ENCODE measurements around the gene SMARCAL1. TPM values are rescaled to one million over a fixed set of nuclear protein-coding genes. Genes with fewer than 3 reads are reported as not detected.

The SMARCAL1 gene
- total RNA-seq, 5 donors from 2014 or later (not counting 1 experiment from before 2014, with no cell fraction given) = 17.2 to 30.5 (median 25.4) TPM

DNA sequence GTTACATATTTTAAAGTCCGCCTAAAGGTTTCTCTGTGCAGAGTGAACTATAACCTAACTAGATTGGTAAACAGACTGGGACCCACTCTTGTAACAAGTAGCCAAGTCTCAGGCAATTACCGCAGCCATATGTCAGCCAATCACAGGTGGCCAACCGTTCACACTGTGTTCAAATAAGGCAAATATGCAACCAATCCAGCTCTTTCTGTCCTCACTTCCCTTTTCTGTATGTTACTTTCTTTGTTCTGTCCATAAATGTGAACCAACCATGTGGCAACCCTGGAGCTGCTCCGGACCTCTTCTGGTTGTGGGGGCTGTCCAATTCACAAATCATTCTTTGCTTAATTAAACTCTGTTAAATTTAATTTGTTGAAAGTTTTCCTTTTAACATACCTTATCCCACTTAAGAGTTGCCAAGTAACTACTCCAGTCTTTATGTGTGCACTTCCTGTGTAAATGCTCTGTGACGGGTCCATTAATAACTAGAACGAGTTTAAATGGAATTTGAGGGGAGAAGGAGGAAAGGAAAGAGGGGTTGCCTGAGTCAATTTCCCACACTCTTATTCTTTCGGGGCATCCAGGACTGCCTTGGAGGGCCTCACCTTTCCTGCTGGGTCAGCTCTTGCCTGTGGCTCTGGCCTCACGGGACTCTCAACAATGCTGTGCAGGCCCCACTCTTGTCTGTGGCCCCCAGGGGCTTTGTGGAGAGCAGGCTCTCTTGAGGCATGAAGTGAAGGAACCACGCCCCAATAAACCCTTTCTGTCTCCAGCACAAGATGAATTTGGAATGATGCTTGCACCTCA, 79.7 kb downstream of the SMARCAL1 start:
- Mint-ChIP-seq H3K9me3 (no peaks in the 10 kb centered on the region), H3K4me3 (no peak overlapping the region), H3K4me1 (peaks cover 0 to 8% (median 5%) of the 10 kb centered on the region in 3 donors), H3K27ac (no peak overlapping the region), H3K36me3 (peaks cover 3% of the 10 kb centered on the region), H3K27me3 (no peaks in the 10 kb centered on the region)
- H3K36me3 ChIP-seq (ENCODE audit: control insufficient read depth in 2 of 2, extremely low read depth in 1 of 2, insufficient read depth in 1 of 2, low read length in 1 of 2) = no peaks in the 10 kb centered on the region
- DNase-seq (no peak), ATAC-seq (replicated peaks in 1 of 4) (no peak)
- 92% methylated on average over 4 of the region's 9 CpGs for WGBS (ENCODE audit: insufficient coverage)
- no peak overlapping the region for H3K4me3 ChIP-seq (ENCODE audit: control insufficient read depth in 1 of 2, extremely low read depth in 1 of 2, low read length in 1 of 2)
- POLR2A ChIA-PET = interaction anchor here in 1 of 2 donors (0.5 to 0.7 kb wide), 2 partner anchors 9 to 164 kb away, joined by 3 read pairs; no protein-coding TSS in a partner anchor
- H3K9me3 ChIP-seq = no peaks in the 10 kb centered on the region
- CTCF ChIA-PET = no interaction called here
- H3K27ac ChIP-seq (ENCODE audit: low read length) = no peak overlapping the region
- no peaks in the 10 kb centered on the region for H3K27me3 ChIP-seq (replicated peaks in 1 of 2; ENCODE audit: control insufficient read depth in 2 of 2, extremely low read depth in 1 of 2, insufficient read depth in 2 of 2, low read length in 1 of 2)
- H3K4me1 ChIP-seq (ENCODE audit: control insufficient read depth in 1 of 2, extremely low read depth in 1 of 2, insufficient read depth in 2 of 2, low read length in 2 of 2) = peaks cover 0 to 3% of the 10 kb centered on the region in 2 experiments

GRCh38 chr2:216492597-216493333, 80.5 kb downstream of the SMARCAL1 start:
- no peak overlapping the region for H3K4me3 Mint-ChIP-seq
- WGBS (ENCODE audit: insufficient coverage) = 85% methylated on average over 4 of the region's 6 CpGs
- Histone ChIP-seq H3K27me3 (replicated peaks in 1 of 2; ENCODE audit: control insufficient read depth in 2 of 2, extremely low read depth in 1 of 2, insufficient read depth in 2 of 2, low read length in 1 of 2) (no peaks in the 10 kb centered on the region), H3K27ac (ENCODE audit: low read length) (no peak overlapping the region), H3K36me3 (ENCODE audit: control insufficient read depth in 2 of 2, extremely low read depth in 1 of 2, insufficient read depth in 1 of 2, low read length in 1 of 2) (no peaks in the 10 kb centered on the region), H3K4me3 (ENCODE audit: control insufficient read depth in 1 of 2, extremely low read depth in 1 of 2, low read length in 1 of 2) (no peak overlapping the region), H3K9me3 (no peaks in the 10 kb centered on the region), H3K4me1 (ENCODE audit: control insufficient read depth in 1 of 2, extremely low read depth in 1 of 2, insufficient read depth in 2 of 2, low read length in 2 of 2) (peaks cover 5% of the 10 kb centered on the region in 2 experiments)
- peaks cover 5 to 14% (median 7%) of the 10 kb centered on the region in 3 donors for H3K4me1 Mint-ChIP-seq
- ChIA-PET CTCF (no interaction called here), POLR2A (no interaction called here)
- no peak for DNase-seq
- peaks cover 3% of the 10 kb centered on the region for H3K36me3 Mint-ChIP-seq
- H3K27me3 Mint-ChIP-seq = no peaks in the 10 kb centered on the region
- H3K9me3 Mint-ChIP-seq = no peaks in the 10 kb centered on the region
- no peak for ATAC-seq (replicated peaks in 1 of 4)
- H3K27ac Mint-ChIP-seq = no peak overlapping the region

GRCh38 chr2:216493334-216493685, 81.0 kb downstream of the SMARCAL1 start:
- H3K4me3 ChIP-seq (ENCODE audit: control insufficient read depth in 1 of 2, extremely low read depth in 1 of 2, low read length in 1 of 2) = no peak overlapping the region
- ChIA-PET CTCF (no interaction called here), POLR2A (no interaction called here)
- no peak overlapping the region for H3K4me3 Mint-ChIP-seq
- no CpG with 5 or more reads among the region's 1 CpG for WGBS (ENCODE audit: insufficient coverage)
- H3K36me3 Mint-ChIP-seq = peaks cover 3% of the 10 kb centered on the region
- no peaks in the 10 kb centered on the region for H3K27me3 Mint-ChIP-seq
- H3K9me3 Mint-ChIP-seq = no peaks in the 10 kb centered on the region
- DNase-seq (no peak), ATAC-seq (replicated peaks in 1 of 4) (no peak)
- no peaks in the 10 kb centered on the region for H3K36me3 ChIP-seq (ENCODE audit: control insufficient read depth in 2 of 2, extremely low read depth in 1 of 2, insufficient read depth in 1 of 2, low read length in 1 of 2)
- no peaks in the 10 kb centered on the region for H3K27me3 ChIP-seq (replicated peaks in 1 of 2; ENCODE audit: control insufficient read depth in 2 of 2, extremely low read depth in 1 of 2, insufficient read depth in 2 of 2, low read length in 1 of 2)
- peaks cover 11% of the 10 kb centered on the region in 2 experiments for H3K4me1 ChIP-seq (ENCODE audit: control insufficient read depth in 1 of 2, extremely low read depth in 1 of 2, insufficient read depth in 2 of 2, low read length in 2 of 2)
- no peak overlapping the region for H3K27ac Mint-ChIP-seq
- no peaks in the 10 kb centered on the region for H3K9me3 ChIP-seq
- peaks cover 11 to 20% (median 11%) of the 10 kb centered on the region in 3 donors for H3K4me1 Mint-ChIP-seq
- no peak overlapping the region for H3K27ac ChIP-seq (ENCODE audit: low read length)

GRCh38 chr2:216495656-216496055, 83.4 kb downstream of the SMARCAL1 start:
- no peak for DNase-seq
- CTCF ChIA-PET = no interaction called here
- peaks cover 4 to 13% of the 10 kb centered on the region in 2 donors for H3K36me3 ChIP-seq (ENCODE audit: control insufficient read depth in 2 of 2, extremely low read depth in 1 of 2, insufficient read depth in 1 of 2, low read length in 1 of 2)
- POLR2A ChIA-PET = no interaction called here
- no peak overlapping the region for H3K27ac Mint-ChIP-seq
- peaks cover 20% of the 10 kb centered on the region for H3K36me3 Mint-ChIP-seq
- peaks cover 19 to 26% of the 10 kb centered on the region in 2 experiments for H3K4me1 ChIP-seq (ENCODE audit: control insufficient read depth in 1 of 2, extremely low read depth in 1 of 2, insufficient read depth in 2 of 2, low read length in 2 of 2)
- H3K9me3 ChIP-seq = no peaks in the 10 kb centered on the region
- WGBS (ENCODE audit: insufficient coverage) = no CpG with 5 or more reads among the region's 2 CpGs
- H3K4me1 Mint-ChIP-seq = peaks cover 27 to 40% (median 30%) of the 10 kb centered on the region in 3 donors
- H3K4me3 ChIP-seq (ENCODE audit: control insufficient read depth in 1 of 2, extremely low read depth in 1 of 2, low read length in 1 of 2) = no peak overlapping the region
- no peaks in the 10 kb centered on the region for H3K27me3 ChIP-seq (replicated peaks in 1 of 2; ENCODE audit: control insufficient read depth in 2 of 2, extremely low read depth in 1 of 2, insufficient read depth in 2 of 2, low read length in 1 of 2)
- no peaks in the 10 kb centered on the region for H3K9me3 Mint-ChIP-seq
- no peak for ATAC-seq (replicated peaks in 1 of 4)
- H3K4me3 Mint-ChIP-seq = no peak overlapping the region
- no peaks in the 10 kb centered on the region for H3K27me3 Mint-ChIP-seq
- no peak overlapping the region for H3K27ac ChIP-seq (ENCODE audit: low read length)

DNA sequence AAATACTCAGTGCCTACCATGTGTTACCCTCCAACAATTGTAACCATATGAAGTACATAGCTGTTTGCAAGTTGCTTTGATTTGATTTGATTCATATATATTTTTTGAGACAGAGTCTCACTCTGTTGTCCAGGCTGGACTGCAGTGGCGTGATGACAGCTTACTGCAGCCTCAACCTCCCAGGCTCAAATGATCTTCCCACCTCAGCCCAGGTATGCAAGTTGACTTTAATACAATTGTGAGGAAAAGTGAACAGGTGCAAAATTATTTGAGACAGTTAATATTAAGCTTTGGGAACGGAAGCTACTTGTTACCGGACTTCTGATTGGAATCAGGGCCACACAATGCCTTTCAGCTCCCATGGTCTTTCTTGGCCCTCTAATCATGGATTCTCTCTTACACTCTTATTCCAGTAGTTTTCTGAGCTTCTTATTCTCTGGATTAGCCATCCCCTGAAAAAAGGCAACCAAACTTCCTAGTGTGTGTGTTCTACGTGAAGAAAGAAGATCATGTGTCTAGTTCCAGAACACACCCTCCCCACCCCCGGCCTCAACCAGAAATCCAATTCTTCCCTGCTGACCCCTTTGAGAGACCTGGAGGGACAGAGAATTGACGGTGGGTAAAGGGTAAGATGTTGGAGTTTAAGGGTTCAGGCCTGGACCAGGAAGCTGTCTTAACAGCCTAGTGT, 85.2 kb downstream of the SMARCAL1 start:
- no peaks in the 10 kb centered on the region for H3K9me3 Mint-ChIP-seq
- Histone ChIP-seq H3K36me3 (ENCODE audit: control insufficient read depth in 2 of 2, extremely low read depth in 1 of 2, insufficient read depth in 1 of 2, low read length in 1 of 2) (peaks cover 4 to 32% of the 10 kb centered on the region in 2 donors), H3K9me3 (no peaks in the 10 kb centered on the region), H3K4me3 (ENCODE audit: control insufficient read depth in 1 of 2, extremely low read depth in 1 of 2, low read length in 1 of 2) (peak overlapping the region in 1 of 2 donors; percentile 88), H3K4me1 (ENCODE audit: control insufficient read depth in 1 of 2, extremely low read depth in 1 of 2, insufficient read depth in 2 of 2, low read length in 2 of 2) (peaks cover 23 to 29% of the 10 kb centered on the region in 2 experiments), H3K27ac (ENCODE audit: low read length) (no peak overlapping the region), H3K27me3 (replicated peaks in 1 of 2; ENCODE audit: control insufficient read depth in 2 of 2, extremely low read depth in 1 of 2, insufficient read depth in 2 of 2, low read length in 1 of 2) (no peaks in the 10 kb centered on the region)
- 100% methylated on average over 1 of the region's 6 CpGs for WGBS (ENCODE audit: insufficient coverage)
- ChIA-PET POLR2A (interaction anchor here in 1 of 2 donors (1.6 kb wide), 1 partner anchor 86 kb away, joined by 8 read pairs; the partner anchor contains the start of gene SMARCAL1), CTCF (interaction anchor here (0.6 to 1.1 kb wide), 3 partner anchors 387 to 1296 kb away, joined by 4 to 7 read pairs (median 5); no protein-coding TSS in a partner anchor)
- no peak for ATAC-seq (replicated peaks in 1 of 4)
- H3K27me3 Mint-ChIP-seq = no peaks in the 10 kb centered on the region
- H3K4me3 Mint-ChIP-seq = peak overlapping the region; percentile 94 to 98 (median 97)
- no peak for DNase-seq
- H3K27ac Mint-ChIP-seq = peak overlapping the region; percentile 89 to 95
- peaks cover 35 to 50% (median 44%) of the 10 kb centered on the region in 3 donors for H3K4me1 Mint-ChIP-seq
- peaks cover 33% of the 10 kb centered on the region for H3K36me3 Mint-ChIP-seq

DNA sequence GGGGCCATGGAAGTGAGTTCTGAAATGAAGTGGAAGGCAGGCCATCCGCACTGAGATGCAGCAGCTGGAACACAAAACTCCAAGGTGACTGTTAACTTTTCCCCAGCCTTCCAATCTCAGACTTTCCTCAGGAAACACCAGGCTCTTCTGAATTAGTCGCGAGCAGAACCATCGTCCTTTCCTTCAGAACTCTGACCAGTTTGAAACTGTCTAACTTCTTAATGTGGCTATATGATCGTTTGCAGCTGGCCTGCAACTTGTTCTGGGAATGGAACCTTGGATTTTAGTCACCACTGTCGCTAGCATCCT, 85.7 kb downstream of the SMARCAL1 start:
- POLR2A ChIA-PET = interaction anchor here in 1 of 2 donors (0.5 to 1.6 kb wide), 2 partner anchors 86 to 357 kb away, joined by 4 to 8 read pairs; partner anchors contain the start of gene SMARCAL1
- 20% methylated on average over 2 of the region's 6 CpGs for WGBS (ENCODE audit: insufficient coverage)
- peaks cover 40 to 55% (median 48%) of the 10 kb centered on the region in 3 donors for H3K4me1 Mint-ChIP-seq

More for the DNA sequence above, 85.7 kb downstream of the SMARCAL1 start:
- peak overlapping the region; percentile 84 for H3K27ac ChIP-seq (ENCODE audit: low read length)
- H3K4me1 ChIP-seq (ENCODE audit: control insufficient read depth in 1 of 2, extremely low read depth in 1 of 2, insufficient read depth in 2 of 2, low read length in 2 of 2) = peaks cover 23 to 29% of the 10 kb centered on the region in 2 experiments
- peaks cover 8 to 37% of the 10 kb centered on the region in 2 donors for H3K36me3 ChIP-seq (ENCODE audit: control insufficient read depth in 2 of 2, extremely low read depth in 1 of 2, insufficient read depth in 1 of 2, low read length in 1 of 2)
- Mint-ChIP-seq H3K27ac (peak overlapping the region; percentile 89 to 95), H3K4me3 (peak overlapping the region; percentile 94 to 98 (median 97)), H3K36me3 (peaks cover 37% of the 10 kb centered on the region), H3K9me3 (no peaks in the 10 kb centered on the region), H3K27me3 (no peaks in the 10 kb centered on the region)
- CTCF ChIA-PET = interaction anchor here (0.6 to 1.1 kb wide), 3 partner anchors 384 to 1200 kb away, joined by 4 to 7 read pairs (median 5); no protein-coding TSS in a partner anchor
- DNase-seq (no peak), ATAC-seq (replicated peaks in 1 of 4) (no peak)
- H3K9me3 ChIP-seq = no peaks in the 10 kb centered on the region
- peak overlapping the region; percentile 88 to 89 for H3K4me3 ChIP-seq (ENCODE audit: control insufficient read depth in 1 of 2, extremely low read depth in 1 of 2, low read length in 1 of 2)
- no peaks in the 10 kb centered on the region for H3K27me3 ChIP-seq (replicated peaks in 1 of 2; ENCODE audit: control insufficient read depth in 2 of 2, extremely low read depth in 1 of 2, insufficient read depth in 2 of 2, low read length in 1 of 2)
